Measurements from ENCODE around the gene CRY1. TPM values are rescaled to one million over a fixed set of nuclear protein-coding genes. Genes with fewer than 3 reads are reported as not detected.

Gene CRY1
- polyA plus RNA-seq, 1 of the 3 experiments (the other 2 are of a cell fraction), result 4.9 TPM

GRCh38 chr12:106974511-106974910 lies 118.8 kb downstream of the CRY1 start (continued):
- no peak for TF ChIP-seq TEAD4 (IDR thresholded peaks at IDR 0.05; ENCODE audit: borderline replicate concordance, insufficient read depth)
- no peak for TF ChIP-seq NRF1 (IDR thresholded peaks at IDR 0.05; ENCODE audit: low read depth, low read length)
- TF ChIP-seq SIN3A (IDR thresholded peaks at IDR 0.05; ENCODE audit: borderline replicate concordance, low read depth, low read length), result no peak
- no peak for TF ChIP-seq TAF1 (IDR thresholded peaks at IDR 0.05; ENCODE audit: borderline replicate concordance, low read depth, low read length)
- no peak for TF ChIP-seq YY1 (IDR thresholded peaks at IDR 0.05; ENCODE audit: low read depth)

- DNase-seq, result no peak
- peaks cover 30% of the 10 kb centered on the region for H3F3A ChIP-seq (replicated peaks; ENCODE audit: insufficient read depth)
- H3K9me2 ChIP-seq, result no peaks in the 10 kb centered on the region
- peaks cover 45% of the 10 kb centered on the region for H3K79me2 ChIP-seq (ENCODE audit: insufficient read depth)
- peaks cover 58% of the 10 kb centered on the region for H4K20me1 ChIP-seq (ENCODE audit: insufficient read depth)
- TF ChIP-seq FOXM1 (IDR thresholded peaks at IDR 0.05; ENCODE audit: low read depth) (no peak), JUND (IDR thresholded peaks at IDR 0.05) (no peak), MXI1 (IDR thresholded peaks at IDR 0.05; ENCODE audit: low read depth, low read length) (no peak), GATA2 (CRISPR knock-in tag; IDR thresholded peaks at IDR 0.05) (no peak), FOXJ3 (CRISPR knock-in tag; IDR thresholded peaks at IDR 0.05) (no peak), MAX (IDR thresholded peaks at IDR 0.05; ENCODE audit: low read depth) (no peak), REST (IDR thresholded peaks at IDR 0.05; ENCODE audit: low read depth, low read length) (no peak), USF1 (IDR thresholded peaks at IDR 0.05; ENCODE audit: borderline replicate concordance, low read depth) (no peak), RAD21 (IDR thresholded peaks at IDR 0.05; ENCODE audit: low read length) (no peak), PBX3 (IDR thresholded peaks at IDR 0.05) (no peak), NFIC (IDR thresholded peaks at IDR 0.05; ENCODE audit: borderline replicate concordance) (no peak), NRF1 (IDR thresholded peaks at IDR 0.05; ENCODE audit: low read depth, low read length) (no peak), USF2 (IDR thresholded peaks at IDR 0.05; ENCODE audit: borderline replicate concordance, low read depth, low read length) (no peak), IRF3 (IDR thresholded peaks at IDR 0.05; ENCODE audit: low read depth, low read length) (no peak), RCOR1 (IDR thresholded peaks at IDR 0.05; ENCODE audit: low read length) (no peak), FOSL2 (IDR thresholded peaks at IDR 0.05; ENCODE audit: borderline replicate concordance, low read depth) (no peak), CHD2 (IDR thresholded peaks at IDR 0.05; ENCODE audit: low read length, partially characterized antibody) (no peak), YY1 (IDR thresholded peaks at IDR 0.05; ENCODE audit: low read depth) (no peak), RFX5 (IDR thresholded peaks at IDR 0.05; ENCODE audit: low read length) (no peak)
- H3K4me2 ChIP-seq, result no peak overlapping the region
- H3K27ac ChIP-seq (ENCODE audit: low read depth in 2 of 2, low read length in 1 of 2), result no peak overlapping the region
- H3K36me3 ChIP-seq (replicated peaks in 1 of 2; ENCODE audit: control insufficient read depth in 1 of 2, insufficient read depth in 2 of 2, low read length in 1 of 2), result peaks cover 57 to 59% of the 10 kb centered on the region in 2 experiments
- H2AFZ ChIP-seq (ENCODE audit: low read depth), result no peak overlapping the region
- H3K4me3 ChIP-seq (ENCODE audit: low read depth in 2 of 2, low read length in 1 of 2), result no peak overlapping the region
- H3K9ac ChIP-seq, result no peak overlapping the region
- H3K9me3 ChIP-seq, result no peaks in the 10 kb centered on the region
- POLR2A ChIA-PET, result no interaction called here
- peaks cover 10 to 17% of the 10 kb centered on the region in 2 experiments; a peak in 3 of 4 replicates for H3K4me1 ChIP-seq (ENCODE audit: control insufficient read depth in 1 of 2, insufficient read depth in 2 of 2, low read depth in 1 of 2, low read length in 1 of 2)
- no peaks in the 10 kb centered on the region for H3K27me3 ChIP-seq (ENCODE audit: insufficient read depth)
- CTCF ChIA-PET, result no interaction called here
Measured at GRCh38 chr12:106973545-106973944, 119.8 kb downstream of the CRY1 start.
